GM21526 (cell line): ENCODE measurements around the gene PTPRM.
"Not testable (repeated sequence)": the region's sequence is repeated elsewhere in the genome, so short reads cannot be mapped to it uniquely, and the experiment has no call there.

Experiments
- ATAC-seq: cut with Tn5 transposase; IDR thresholded peaks from one replicate; pipeline ENCODE4 v1.9.1; 2021; ENCODE audit warnings: moderate library complexity; ENCODE audit not compliant: unreplicated experiment, low FRiP score

Gene PTPRM

GRCh38 chr18:8424917-8425725 lies 858.0 kb downstream of the PTPRM start:
- ATAC-seq, result no peak

- ATAC-seq, result no peak
These were observed 859.3 kb downstream of the PTPRM start for GRCh38 chr18:8426401-8426800.

DNA sequence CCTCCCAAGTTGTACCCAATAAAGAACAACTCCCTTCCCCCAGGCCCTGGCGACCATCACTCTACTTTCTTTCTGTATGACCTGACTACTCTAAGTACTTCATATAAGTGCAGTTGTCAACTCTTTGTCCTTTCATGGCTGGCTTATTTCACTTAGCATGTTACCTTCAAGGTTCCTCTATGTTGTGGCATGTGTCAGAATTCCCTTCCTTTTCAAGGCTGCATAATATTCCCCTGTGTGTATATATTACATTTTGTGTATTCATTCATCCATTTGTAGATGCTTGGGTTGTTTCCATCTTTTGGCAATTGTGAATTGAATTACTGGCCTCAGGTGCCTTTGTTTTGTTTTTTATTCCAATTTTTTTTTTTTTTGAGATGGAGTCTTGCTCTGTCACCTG lies 860.2 kb downstream of the PTPRM start:
- no peak for ATAC-seq

GRCh38 chr18:8428951-8429350 lies 861.8 kb downstream of the PTPRM start:
- ATAC-seq, result no peak

GRCh38 chr18:8431036-8431435 lies 863.9 kb downstream of the PTPRM start:
- ATAC-seq, result no peak

DNA sequence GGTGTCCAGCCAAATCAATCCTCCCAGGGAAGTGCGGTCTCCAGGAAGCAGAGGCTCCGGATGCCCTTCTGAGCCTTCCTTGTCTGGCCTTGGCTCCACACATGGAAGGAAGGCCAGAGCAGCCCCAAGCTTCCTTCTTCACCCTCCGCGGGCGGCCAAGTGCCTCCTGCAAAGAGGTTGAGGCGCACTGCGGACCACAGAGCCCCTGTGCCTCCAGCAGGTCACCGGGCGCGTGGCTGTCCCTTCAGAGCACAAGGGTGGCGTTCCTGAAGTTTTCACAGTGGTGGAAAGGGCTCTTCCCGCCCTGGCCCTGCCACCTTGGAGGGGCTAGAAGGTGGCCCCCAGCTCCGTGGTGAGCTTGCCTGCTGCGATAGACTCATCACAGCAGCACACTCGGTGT lies 866.2 kb downstream of the PTPRM start:
- ATAC-seq, result no peak

DNA sequence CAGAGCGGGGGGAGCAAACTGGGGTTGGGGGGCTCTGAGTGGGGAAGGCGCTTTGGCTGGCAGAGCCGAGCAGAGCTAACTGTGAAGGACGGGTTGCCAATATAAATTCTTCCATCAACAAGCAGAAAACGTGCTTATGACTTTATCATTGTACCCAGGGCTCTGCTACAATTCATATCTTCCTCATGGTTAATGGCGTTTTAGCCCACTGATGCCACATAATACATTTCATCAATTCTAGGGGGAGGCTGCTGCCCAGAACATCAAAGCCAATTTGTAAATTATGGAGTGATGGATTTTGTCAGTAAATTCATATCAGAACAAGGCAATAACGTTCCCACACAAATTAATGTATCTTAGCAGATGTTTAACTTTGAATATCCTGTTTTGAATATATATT lies 866.7 kb downstream of the PTPRM start:
- no peak for ATAC-seq

- no peak for ATAC-seq
These were observed 868.3 kb downstream of the PTPRM start for GRCh38 chr18:8435376-8435775.

DNA sequence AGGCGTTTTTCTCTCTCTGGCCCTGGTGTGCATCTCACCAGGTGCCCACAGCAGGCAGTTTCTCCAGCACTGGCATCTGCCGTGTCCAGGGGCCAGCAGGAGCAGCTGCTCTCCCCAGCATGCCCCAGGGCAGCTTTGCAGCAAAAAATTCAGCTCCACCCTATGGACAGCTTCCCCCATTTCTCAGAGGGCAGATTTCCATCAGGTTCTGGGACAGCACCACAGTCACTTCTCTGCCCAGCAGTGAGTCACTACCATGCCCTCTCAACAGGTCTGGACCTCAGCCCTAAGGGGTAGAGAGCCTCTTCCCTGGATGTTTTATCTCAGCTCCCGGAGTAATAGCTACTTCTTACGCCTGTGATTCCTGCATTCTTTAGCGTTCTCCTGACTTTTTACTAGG lies 871.9 kb downstream of the PTPRM start:
- no peak for ATAC-seq

GRCh38 chr18:8443505-8443904 lies 876.4 kb downstream of the PTPRM start:
- ATAC-seq, result no peak

DNA sequence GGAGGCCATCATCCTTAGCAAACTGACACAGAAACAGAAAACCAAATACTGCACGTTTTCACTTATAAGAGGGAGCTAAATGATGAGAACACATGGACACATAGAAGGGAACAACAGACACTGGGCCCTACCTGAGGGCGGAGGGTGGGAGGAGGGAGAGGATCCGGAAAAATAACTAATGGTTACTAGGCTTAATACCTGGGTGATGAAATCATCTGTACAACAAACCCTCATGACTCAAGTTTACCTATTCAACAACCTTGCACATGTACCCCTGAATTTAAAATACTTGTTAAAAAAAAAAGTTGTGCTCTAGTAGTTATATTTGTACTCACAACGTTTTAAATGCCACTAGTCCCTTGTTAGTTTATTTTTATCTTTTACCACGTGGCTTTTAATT lies 879.8 kb downstream of the PTPRM start:
- ATAC-seq, result not testable (repeated sequence)

DNA sequence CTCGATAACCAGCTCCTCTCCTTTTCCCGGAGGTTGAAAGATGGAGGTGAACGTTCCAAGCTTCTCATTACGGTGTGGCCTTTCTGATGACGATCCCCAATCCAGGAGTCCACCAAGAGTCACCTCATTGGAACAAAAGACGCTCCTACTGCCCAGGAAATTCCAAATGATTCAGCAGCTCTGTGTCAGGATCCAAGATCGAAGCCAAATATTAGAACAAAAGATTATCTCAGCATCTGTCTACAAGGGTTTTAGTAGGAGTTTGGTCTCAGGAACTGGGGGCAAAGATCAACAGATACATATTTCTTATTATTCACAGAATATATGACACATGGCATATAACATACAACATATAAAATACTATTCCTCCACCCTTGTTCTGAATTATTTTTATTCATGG lies 881.0 kb downstream of the PTPRM start:
- ATAC-seq, result no peak

DNA sequence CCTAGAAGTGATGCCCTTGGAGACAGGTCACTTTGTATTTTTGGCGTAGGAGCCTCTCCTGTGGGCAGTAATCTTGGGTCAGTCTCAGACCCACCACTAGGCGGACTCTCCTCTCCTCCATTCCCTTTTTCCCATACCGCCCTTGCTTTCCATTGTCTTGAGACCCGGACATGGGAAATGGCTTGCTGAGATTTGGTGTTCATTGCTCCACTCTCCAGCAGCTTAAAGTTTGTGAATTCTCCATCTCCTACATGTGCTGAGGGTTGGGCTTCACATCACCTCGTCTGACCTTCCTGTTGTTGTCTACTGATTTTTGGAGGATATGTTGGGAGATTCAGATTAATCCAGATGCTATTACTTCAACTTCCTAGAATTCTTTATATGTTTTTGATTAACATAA lies 882.9 kb downstream of the PTPRM start:
- ATAC-seq, result no peak

- no peak for ATAC-seq
These were observed 884.0 kb downstream of the PTPRM start for GRCh38 chr18:8450898-8451665.

- ATAC-seq, result no peak
These were observed 886.4 kb downstream of the PTPRM start for GRCh38 chr18:8453528-8453927.

DNA sequence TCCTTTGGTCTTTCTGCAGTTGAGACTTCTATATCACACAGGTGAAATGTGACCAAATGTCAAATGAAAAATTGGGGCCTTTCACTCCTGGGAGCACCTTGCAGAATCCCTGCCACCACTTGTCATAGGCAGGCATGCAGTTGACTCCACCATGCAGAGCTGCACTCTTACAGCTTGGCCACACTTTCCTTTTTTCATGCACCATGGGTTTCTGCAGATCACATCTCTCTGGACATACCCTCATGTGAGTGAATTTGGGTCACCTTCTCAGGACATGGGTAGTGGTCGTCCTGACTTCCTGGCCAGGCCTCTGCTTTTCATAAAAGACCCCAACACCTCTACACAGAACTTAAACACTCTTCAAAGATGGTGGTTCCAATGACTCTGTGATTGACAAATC lies 887.0 kb downstream of the PTPRM start:
- no peak for ATAC-seq

- ATAC-seq, result no peak
These were observed 888.8 kb downstream of the PTPRM start for GRCh38 chr18:8455661-8456614.
